ENCODE data around the gene MYCT1. TPM values are rescaled to one million over a fixed set of nuclear protein-coding genes. Genes with fewer than 3 reads are reported as not detected.

The MYCT1 gene
- polyA plus RNA-seq, 1 experiment, result 0.02 TPM

DNA sequence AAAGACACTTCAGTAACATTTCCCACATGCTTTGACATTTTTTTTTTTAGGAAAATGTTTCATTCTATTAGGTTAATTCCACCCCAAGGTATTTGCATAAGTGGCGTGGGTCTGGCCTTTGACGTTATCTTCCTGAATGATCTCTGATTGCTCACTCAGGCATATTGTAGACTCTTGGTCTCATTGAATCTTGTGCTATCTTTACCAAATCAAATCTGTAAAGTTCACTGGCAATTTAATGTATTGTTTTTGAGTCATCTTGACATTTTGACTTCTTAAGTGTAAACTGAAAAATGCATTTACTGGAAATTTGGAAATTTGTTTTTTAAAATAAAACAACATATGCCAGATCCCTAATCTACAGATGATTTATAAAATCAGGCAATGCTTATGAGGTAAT lies 36.9 kb downstream of the MYCT1 start:
- H3K36me3 ChIP-seq (ENCODE audit: control insufficient read depth, insufficient read depth, low read length), result no peaks in the 10 kb centered on the region
- H3K27me3 ChIP-seq (ENCODE audit: control insufficient read depth, insufficient read depth, low read length), result no peaks in the 10 kb centered on the region
- ChIA-PET CTCF (no interaction called here), POLR2A (no interaction called here)
- TF ChIP-seq, protein P1, sequence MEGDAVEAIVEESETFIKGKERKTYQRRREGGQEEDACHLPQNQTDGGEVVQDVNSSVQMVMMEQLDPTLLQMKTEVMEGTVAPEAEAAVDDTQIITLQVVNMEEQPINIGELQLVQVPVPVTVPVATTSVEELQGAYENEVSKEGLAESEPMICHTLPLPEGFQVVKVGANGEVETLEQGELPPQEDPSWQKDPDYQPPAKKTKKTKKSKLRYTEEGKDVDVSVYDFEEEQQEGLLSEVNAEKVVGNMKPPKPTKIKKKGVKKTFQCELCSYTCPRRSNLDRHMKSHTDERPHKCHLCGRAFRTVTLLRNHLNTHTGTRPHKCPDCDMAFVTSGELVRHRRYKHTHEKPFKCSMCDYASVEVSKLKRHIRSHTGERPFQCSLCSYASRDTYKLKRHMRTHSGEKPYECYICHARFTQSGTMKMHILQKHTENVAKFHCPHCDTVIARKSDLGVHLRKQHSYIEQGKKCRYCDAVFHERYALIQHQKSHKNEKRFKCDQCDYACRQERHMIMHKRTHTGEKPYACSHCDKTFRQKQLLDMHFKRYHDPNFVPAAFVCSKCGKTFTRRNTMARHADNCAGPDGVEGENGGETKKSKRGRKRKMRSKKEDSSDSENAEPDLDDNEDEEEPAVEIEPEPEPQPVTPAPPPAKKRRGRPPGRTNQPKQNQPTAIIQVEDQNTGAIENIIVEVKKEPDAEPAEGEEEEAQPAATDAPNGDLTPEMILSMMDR (IDR thresholded peaks at IDR 0.05; ENCODE audit: insufficient read depth, low read depth, low read length), result no peak
- DNase-seq (ENCODE audit: low read depth), result no peak
- H3K4me3 ChIP-seq (ENCODE audit: low read depth, low read length), result no peak overlapping the region

DNA sequence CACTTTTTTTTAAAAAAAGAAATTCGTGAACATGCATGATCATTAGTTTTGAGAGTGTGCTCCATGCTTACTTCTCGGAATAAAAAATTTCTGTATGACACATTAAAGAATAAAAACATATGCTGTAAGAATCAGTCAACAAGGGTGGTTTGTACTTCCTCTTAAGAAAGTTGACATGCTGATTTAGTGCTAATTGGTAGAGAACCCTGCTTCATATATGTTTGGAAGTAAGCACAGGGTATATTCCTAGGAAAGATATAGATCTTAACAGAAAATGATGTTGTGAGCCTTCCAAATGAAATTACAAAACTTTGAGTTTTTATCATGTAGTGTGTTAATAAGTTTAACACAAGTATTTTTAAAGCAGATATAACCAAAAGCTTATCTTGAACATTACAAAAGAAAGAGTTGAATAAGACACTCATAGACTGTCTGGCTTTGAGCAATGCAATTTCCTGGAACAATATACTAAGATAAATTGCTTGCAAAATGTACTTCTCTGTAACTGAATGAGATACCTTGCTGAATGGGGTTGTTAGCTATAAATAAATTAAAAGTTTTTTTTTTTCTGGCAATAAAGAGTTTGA lies 39.1 kb downstream of the MYCT1 start:
- no peaks in the 10 kb centered on the region for H3K27me3 ChIP-seq (ENCODE audit: control insufficient read depth, insufficient read depth, low read length)
- DNase-seq (ENCODE audit: low read depth), result no peak
- H3K36me3 ChIP-seq (ENCODE audit: control insufficient read depth, insufficient read depth, low read length), result no peaks in the 10 kb centered on the region
- TF ChIP-seq, protein P1 (IDR thresholded peaks at IDR 0.05; ENCODE audit: insufficient read depth, low read depth, low read length), result no peak
- ChIA-PET POLR2A (no interaction called here), CTCF (interaction anchor here (0.7 to 1.0 kb wide), 2 partner anchors 9 to 212 kb away, joined by 3 read pairs; no protein-coding TSS in a partner anchor)
- no peak overlapping the region for H3K4me3 ChIP-seq (ENCODE audit: low read depth, low read length)

DNA sequence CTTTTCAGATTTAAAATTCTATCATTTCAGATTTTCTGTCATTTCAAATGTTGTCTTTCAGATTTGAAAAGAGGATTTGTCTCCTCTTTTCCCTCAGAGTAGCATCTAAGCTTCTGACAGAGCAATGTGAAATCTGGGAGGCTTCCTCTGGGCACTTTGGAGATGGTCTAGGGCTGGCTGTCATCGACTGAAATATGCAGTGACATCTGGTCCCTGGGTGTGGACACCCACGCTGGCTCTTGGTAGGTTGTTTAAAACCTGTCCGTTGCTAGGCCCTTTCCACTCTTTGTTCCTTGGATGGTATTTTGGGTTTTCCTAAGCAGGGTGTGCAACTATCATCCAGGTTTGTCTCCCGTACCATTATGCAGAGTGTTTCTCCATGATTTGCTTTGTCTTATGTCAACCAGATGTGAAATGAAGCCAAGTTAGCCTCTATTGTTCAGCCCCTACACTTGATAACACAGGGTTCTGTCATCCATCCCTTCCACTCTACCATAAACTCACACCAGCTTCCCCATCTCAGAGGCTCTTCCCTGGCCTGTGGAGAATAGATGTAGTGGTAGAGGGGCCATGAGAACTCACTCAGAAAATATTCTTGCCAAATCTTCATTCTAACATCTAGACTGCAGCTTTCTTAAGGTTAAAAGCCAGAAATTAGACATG lies 47.9 kb downstream of the MYCT1 start:
- ChIA-PET POLR2A (no interaction called here), CTCF (interaction anchor here (1.2 kb wide), 1 partner anchor 9 kb away, joined by 3 read pairs; no protein-coding TSS in a partner anchor)
- TF ChIP-seq, protein P1 (IDR thresholded peaks at IDR 0.05; ENCODE audit: insufficient read depth, low read depth, low read length), result no peak

DNA sequence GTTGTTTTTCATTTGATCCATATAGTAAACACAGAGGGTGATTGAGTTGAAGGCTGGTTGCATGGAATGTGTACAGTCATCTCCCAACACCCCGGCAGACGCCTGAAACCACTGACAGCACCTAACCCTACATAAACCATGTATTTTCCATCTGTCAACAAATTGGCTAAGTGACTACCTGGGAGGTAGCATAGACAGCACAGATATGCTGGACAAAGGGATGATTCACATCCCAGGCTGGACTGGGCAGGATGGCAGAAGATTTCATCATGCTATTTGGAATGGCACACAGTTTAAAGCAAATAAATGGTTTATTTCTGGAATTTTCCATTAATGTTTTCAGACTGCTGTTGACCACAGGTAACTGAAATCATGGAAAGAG lies 48.5 kb downstream of the MYCT1 start:
- CTCF ChIA-PET, result interaction anchor here (1.2 kb wide), 1 partner anchor 9 kb away, joined by 3 read pairs; no protein-coding TSS in a partner anchor
- TF ChIP-seq, protein P1 (IDR thresholded peaks at IDR 0.05; ENCODE audit: insufficient read depth, low read depth, low read length), result no peak
- Histone ChIP-seq H3K4me3 (ENCODE audit: low read depth, low read length) (no peak overlapping the region), H3K27me3 (ENCODE audit: control insufficient read depth, insufficient read depth, low read length) (no peaks in the 10 kb centered on the region), H3K36me3 (ENCODE audit: control insufficient read depth, insufficient read depth, low read length) (no peaks in the 10 kb centered on the region)
- no peak for DNase-seq (ENCODE audit: low read depth)
- POLR2A ChIA-PET, result no interaction called here

More for the DNA sequence above, 47.9 kb downstream of the MYCT1 start:
- Histone ChIP-seq H3K36me3 (ENCODE audit: control insufficient read depth, insufficient read depth, low read length) (no peaks in the 10 kb centered on the region), H3K4me3 (ENCODE audit: low read depth, low read length) (no peak overlapping the region), H3K27me3 (ENCODE audit: control insufficient read depth, insufficient read depth, low read length) (no peaks in the 10 kb centered on the region)
- no peak for DNase-seq (ENCODE audit: low read depth)

DNA sequence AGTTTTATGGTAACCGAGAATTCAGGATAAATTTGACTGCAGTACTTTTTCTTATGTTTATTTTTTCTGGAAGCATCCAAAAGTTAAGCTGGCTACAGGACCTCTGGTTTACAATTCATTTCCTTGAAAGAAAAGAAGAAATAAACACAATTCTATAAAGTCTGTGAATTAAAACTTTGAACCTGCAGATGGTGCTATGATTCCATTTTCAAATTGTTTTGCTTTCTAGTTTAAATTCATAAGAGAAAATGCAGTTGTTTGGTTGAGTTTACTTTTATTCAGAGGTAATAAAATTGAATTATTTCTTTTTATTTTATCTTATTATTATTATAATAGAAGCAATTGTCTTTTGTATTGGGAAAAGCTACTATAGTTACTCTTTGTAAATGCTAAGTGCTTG lies 51.1 kb downstream of the MYCT1 start:
- TF ChIP-seq, protein P1 (IDR thresholded peaks at IDR 0.05; ENCODE audit: insufficient read depth, low read depth, low read length), result 0 out of 2 replicates have a peak, but pooled peaks have one; percentile 3
- ChIA-PET CTCF (interaction anchor here (1.5 to 1.8 kb wide), 2 partner anchors 149 to 196 kb away, joined by 4 to 5 read pairs; no protein-coding TSS in a partner anchor), POLR2A (no interaction called here)
- no peak for DNase-seq (ENCODE audit: low read depth)
- no peaks in the 10 kb centered on the region for H3K27me3 ChIP-seq (ENCODE audit: control insufficient read depth, insufficient read depth, low read length)
- no peaks in the 10 kb centered on the region for H3K36me3 ChIP-seq (ENCODE audit: control insufficient read depth, insufficient read depth, low read length)
- H3K4me3 ChIP-seq (ENCODE audit: low read depth, low read length), result no peak overlapping the region

Data from BJ (cell line).